ENCODE measurements around the gene ANKLE1.

ANKLE1 gene

GRCh38 chr19:17244618-17245534 is 36.8 kb upstream of the ANKLE1 start:
- no peak for TF ChIP-seq REST (IDR thresholded peaks at IDR 0.05; ENCODE audit: insufficient read depth in 1 of 2, low read depth in 2 of 2, low read length in 2 of 2)
- no peak for TF ChIP-seq FOXP2 (optimal IDR thresholded peaks at IDR 0.05; ENCODE audit: borderline replicate concordance, extremely low read depth, extremely low read length, insufficient read depth)
- no peak for TF ChIP-seq TAF1 (IDR thresholded peaks at IDR 0.05; ENCODE audit: borderline replicate concordance, insufficient read depth, low read length)
- TF ChIP-seq SIN3A (IDR thresholded peaks at IDR 0.05; ENCODE audit: borderline replicate concordance, insufficient read depth, low read length): no peak
- no peak for TF ChIP-seq POLR2AphosphoS5 (IDR thresholded peaks at IDR 0.05; ENCODE audit: low read depth, low read length)

GRCh38 chr19:17245535-17245984 is 36.1 kb upstream of the ANKLE1 start, which contains the start of gene NR2F6:
Gene NR2F6, minus strand, starts transcription at chr19:17245919. Its CDS starts 699 bp downstream, at chr19:17245220.
- TF ChIP-seq POLR2AphosphoS5 (IDR thresholded peaks at IDR 0.05; ENCODE audit: low read depth, low read length): no peak
- TF ChIP-seq REST (IDR thresholded peaks at IDR 0.05; ENCODE audit: insufficient read depth in 1 of 2, low read depth in 2 of 2, low read length in 2 of 2): no peak
- TF ChIP-seq TAF1 (IDR thresholded peaks at IDR 0.05; ENCODE audit: borderline replicate concordance, insufficient read depth, low read length): no peak
- TF ChIP-seq SIN3A (IDR thresholded peaks at IDR 0.05; ENCODE audit: borderline replicate concordance, insufficient read depth, low read length): no peak
- no peak for TF ChIP-seq FOXP2 (optimal IDR thresholded peaks at IDR 0.05; ENCODE audit: borderline replicate concordance, extremely low read depth, extremely low read length, insufficient read depth)

- TF ChIP-seq TAF1 (IDR thresholded peaks at IDR 0.05; ENCODE audit: borderline replicate concordance, insufficient read depth, low read length) (no peak), REST (IDR thresholded peaks at IDR 0.05; ENCODE audit: insufficient read depth in 1 of 2, low read depth in 2 of 2, low read length in 2 of 2) (no peak), FOXP2 (optimal IDR thresholded peaks at IDR 0.05; ENCODE audit: borderline replicate concordance, extremely low read depth, extremely low read length, insufficient read depth) (peak; percentile 28), SIN3A (IDR thresholded peaks at IDR 0.05; ENCODE audit: borderline replicate concordance, insufficient read depth, low read length) (0 out of 2 replicates have a peak, but pooled peaks have one; percentile 5), POLR2AphosphoS5 (IDR thresholded peaks at IDR 0.05; ENCODE audit: low read depth, low read length) (no peak)
Observed at GRCh38 chr19:17246681-17247425, 34.8 kb upstream of the ANKLE1 start.

GRCh38 chr19:17248011-17248776 is 33.5 kb upstream of the ANKLE1 start:
- TF ChIP-seq TAF1 (IDR thresholded peaks at IDR 0.05; ENCODE audit: borderline replicate concordance, insufficient read depth, low read length): no peak
- no peak for TF ChIP-seq FOXP2 (optimal IDR thresholded peaks at IDR 0.05; ENCODE audit: borderline replicate concordance, extremely low read depth, extremely low read length, insufficient read depth)
